Right ventricle myocardium inferior (tissue), 1 donor: ENCODE measurements around the gene OR12D2. TPM values are rescaled to one million over a fixed set of nuclear protein-coding genes. Genes with fewer than 3 reads are reported as not detected.

Experiments
- total RNA-seq: library from RNA; stranded (reverse); fragmentation: NEBNext Ultra II Directional; extraction: Animal tissue kit (Norgen Biotek cat#: 25700); gene quantifications from one replicate; pipeline ENCODE4 v1.2.1, GENCODE V29; 2021
- donor health status: DM: no; HTN: yes; CAD: no; lungs with severe emphysema.

The OR12D2 gene
- total RNA-seq, 1 donor from 2014 or later, result not detected

Other genes with a start within 250 kb of the OR12D2 start
- gene OR2J2, start 224.7 kb upstream of the OR12D2 start, total RNA-seq, result not detected
- gene OR14J1, start 93.9 kb upstream of the OR12D2 start, total RNA-seq, result not detected
- not detected for gene OR5V1, start 26.8 kb upstream of the OR12D2 start, total RNA-seq
- not detected for gene OR12D3, start 20.3 kb upstream of the OR12D2 start, total RNA-seq
- not detected for gene OR12D1, start 19.3 kb downstream of the OR12D2 start, total RNA-seq
- not detected for gene OR10C1, start 43.7 kb downstream of the OR12D2 start, total RNA-seq
- not detected for gene OR11A1, start 61.4 kb downstream of the OR12D2 start, total RNA-seq
- not detected for gene OR2H1, start 61.5 kb downstream of the OR12D2 start, total RNA-seq
- not detected for gene MAS1L, start 92.3 kb downstream of the OR12D2 start, total RNA-seq
- gene UBD, start 164.1 kb downstream of the OR12D2 start, total RNA-seq, result not detected
- not detected for gene OR2H2, start 189.5 kb downstream of the OR12D2 start, total RNA-seq
- 19.0 TPM for gene GABBR1, start 237.6 kb downstream of the OR12D2 start, total RNA-seq